ENCODE data around the gene NR1H2. TPM values are rescaled to one million over a fixed set of nuclear protein-coding genes. Genes with fewer than 3 reads are reported as not detected.

Gene NR1H2
- total and polyA plus RNA-seq, 4 donors, result 52.5 to 114 (median 99.9) TPM

- no peaks in the 10 kb centered on the region for H3K9me3 ChIP-seq (ENCODE audit: control insufficient read depth in 4 of 4, insufficient read depth in 3 of 4, low read length in 3 of 4)
- no peak for TF ChIP-seq CTCF (IDR thresholded peaks at IDR 0.05; ENCODE audit: control extremely low read depth, extremely low read depth)
- no peak for DNase-seq
- no peak overlapping the region for H3K27ac ChIP-seq (ENCODE audit: low read depth in 1 of 2, low read length in 1 of 2)
- H3K27me3 ChIP-seq (ENCODE audit: control insufficient read depth in 3 of 3, insufficient read depth in 3 of 3, low read length in 2 of 3), result no peaks in the 10 kb centered on the region
- 97 to 98% methylated on average over 17 of the region's 17 CpGs for WGBS, 2 donors
- peaks cover 0 to 41% (median 7%) of the 10 kb centered on the region in 4 donors for H3K36me3 ChIP-seq (ENCODE audit: control insufficient read depth in 4 of 4, insufficient read depth in 4 of 4, low read length in 4 of 4)
- no peaks in the 10 kb centered on the region for H3K4me1 ChIP-seq (ENCODE audit: control insufficient read depth in 5 of 5, insufficient read depth in 5 of 5, low read length in 5 of 5)
- no peak for ATAC-seq (ENCODE audit: insufficient read depth, low FRiP score)
- no peak overlapping the region for H3K9ac ChIP-seq (ENCODE audit: insufficient read depth in 1 of 2, low read length in 2 of 2)
- no peak overlapping the region for H3K4me3 ChIP-seq
These were observed 33.1 kb downstream of the NR1H2 start for GRCh38 chr19:50409347-50409746.

GRCh38 chr19:50410109-50410508 lies 33.9 kb downstream of the NR1H2 start:
- Histone ChIP-seq H3K9me3 (ENCODE audit: control insufficient read depth in 4 of 4, insufficient read depth in 3 of 4, low read length in 3 of 4) (no peaks in the 10 kb centered on the region), H3K4me3 (no peak overlapping the region), H3K27ac (ENCODE audit: low read depth in 1 of 2, low read length in 1 of 2) (no peak overlapping the region), H3K27me3 (ENCODE audit: control insufficient read depth in 3 of 3, insufficient read depth in 3 of 3, low read length in 2 of 3) (no peaks in the 10 kb centered on the region), H3K36me3 (ENCODE audit: control insufficient read depth in 4 of 4, insufficient read depth in 4 of 4, low read length in 4 of 4) (peaks cover 0 to 41% (median 7%) of the 10 kb centered on the region in 4 donors), H3K9ac (ENCODE audit: insufficient read depth in 1 of 2, low read length in 2 of 2) (no peak overlapping the region), H3K4me1 (ENCODE audit: control insufficient read depth in 5 of 5, insufficient read depth in 5 of 5, low read length in 5 of 5) (no peaks in the 10 kb centered on the region)
- ATAC-seq (ENCODE audit: insufficient read depth, low FRiP score) (no peak), DNase-seq (no peak)
- 91 to 92% methylated on average over 10 of the region's 10 CpGs for WGBS, 2 donors
- TF ChIP-seq CTCF (IDR thresholded peaks at IDR 0.05; ENCODE audit: control extremely low read depth, extremely low read depth), result no peak

GRCh38 chr19:50412419-50412818 lies 36.2 kb downstream of the NR1H2 start:
- Histone ChIP-seq H3K9me3 (ENCODE audit: control insufficient read depth in 4 of 4, insufficient read depth in 3 of 4, low read length in 3 of 4) (no peaks in the 10 kb centered on the region), H3K9ac (ENCODE audit: insufficient read depth in 1 of 2, low read length in 2 of 2) (no peak overlapping the region), H3K27ac (ENCODE audit: low read depth in 1 of 2, low read length in 1 of 2) (no peak overlapping the region), H3K36me3 (ENCODE audit: control insufficient read depth in 4 of 4, insufficient read depth in 4 of 4, low read length in 4 of 4) (peaks cover 0 to 28% (median 4%) of the 10 kb centered on the region in 4 donors), H3K27me3 (ENCODE audit: control insufficient read depth in 3 of 3, insufficient read depth in 3 of 3, low read length in 2 of 3) (no peaks in the 10 kb centered on the region), H3K4me1 (ENCODE audit: control insufficient read depth in 5 of 5, insufficient read depth in 5 of 5, low read length in 5 of 5) (no peaks in the 10 kb centered on the region), H3K4me3 (no peak overlapping the region)
- ATAC-seq (ENCODE audit: insufficient read depth, low FRiP score) (no peak), DNase-seq (no peak)
- TF ChIP-seq CTCF (IDR thresholded peaks at IDR 0.05; ENCODE audit: control extremely low read depth, extremely low read depth), result no peak
- 98 to 100% methylated on average over 2 of the region's 2 CpGs for WGBS, 2 donors

- Histone ChIP-seq H3K4me3 (no peak overlapping the region), H3K27me3 (ENCODE audit: control insufficient read depth in 3 of 3, insufficient read depth in 3 of 3, low read length in 2 of 3) (no peaks in the 10 kb centered on the region), H3K9me3 (ENCODE audit: control insufficient read depth in 4 of 4, insufficient read depth in 3 of 4, low read length in 3 of 4) (no peaks in the 10 kb centered on the region), H3K27ac (ENCODE audit: low read depth in 1 of 2, low read length in 1 of 2) (no peak overlapping the region), H3K36me3 (ENCODE audit: control insufficient read depth in 4 of 4, insufficient read depth in 4 of 4, low read length in 4 of 4) (peaks cover 0 to 28% (median 4%) of the 10 kb centered on the region in 4 donors), H3K4me1 (ENCODE audit: control insufficient read depth in 5 of 5, insufficient read depth in 5 of 5, low read length in 5 of 5) (no peaks in the 10 kb centered on the region), H3K9ac (ENCODE audit: insufficient read depth in 1 of 2, low read length in 2 of 2) (no peak overlapping the region)
- 95% methylated on average over 13 of the region's 13 CpGs for WGBS, 2 donors
- DNase-seq, result no peak
- TF ChIP-seq CTCF (IDR thresholded peaks at IDR 0.05; ENCODE audit: control extremely low read depth, extremely low read depth), result no peak
- no peak for ATAC-seq (ENCODE audit: insufficient read depth, low FRiP score)
These were observed 36.8 kb downstream of the NR1H2 start for GRCh38 chr19:50413096-50413495.

All from lung (tissue), 12 donors.